Subcutaneous adipose tissue (tissue), 4 donors: ENCODE measurements around the gene PIP5K1B. TPM values are rescaled to one million over a fixed set of nuclear protein-coding genes. Genes with fewer than 3 reads are reported as not detected.

Experiments used
- CTCF ChIP-seq: fragments of 450-650 bp; IDR thresholded peaks from one replicate; pipeline ENCODE4 v1.5.1; 2016; ENCODE audit warnings: low read depth, mild to moderate bottlenecking, control low read depth, antibody characterized with exemption, moderate library complexity
- total RNA-seq, 4 donors: library from RNA; depleted of rRNA; stranded (reverse); fragments of >200 nt; gene quantifications; one replicate each; pipeline ENCODE4 v1.1.0, GENCODE V29; 2016

Gene PIP5K1B
- total RNA-seq, 4 donors from 2014 or later: 0.88 to 4.4 (median 1.4) TPM

- TF ChIP-seq CTCF: no peak
These were observed 293.8 kb downstream of the PIP5K1B start for GRCh38 chr9:68998812-68999211.

GRCh38 chr9:68999393-69000105 is 294.5 kb downstream of the PIP5K1B start:
- TF ChIP-seq CTCF: no peak

- TF ChIP-seq CTCF: no peak
These were observed 296.9 kb downstream of the PIP5K1B start for GRCh38 chr9:69001921-69002320.

- TF ChIP-seq CTCF: no peak
These were observed 298.0 kb downstream of the PIP5K1B start for GRCh38 chr9:69003051-69003450.

GRCh38 chr9:69004836-69005235 is 299.8 kb downstream of the PIP5K1B start:
- TF ChIP-seq CTCF: no peak

GRCh38 chr9:69009708-69010107 is 304.7 kb downstream of the PIP5K1B start:
- TF ChIP-seq CTCF: no peak

GRCh38 chr9:69012696-69013381 is 307.8 kb downstream of the PIP5K1B start:
- no peak for TF ChIP-seq CTCF
